GM19035 (cell line): Measurements from ENCODE around the gene NMNAT2.
"Not testable (repeated sequence)": the region's sequence is repeated elsewhere in the genome, so short reads cannot be mapped to it uniquely, and the experiment has no call there.

ENCODE experiments used
- ATAC-seq: cut with Tn5 transposase; IDR thresholded peaks from one replicate; pipeline ENCODE4 v1.9.1; 2021; ENCODE audit not compliant: unreplicated experiment

Gene NMNAT2

GRCh38 chr1:183291216-183291762, 126.9 kb downstream of the NMNAT2 start:
- no peak for ATAC-seq

GRCh38 chr1:183290628-183291027, 127.6 kb downstream of the NMNAT2 start:
- no peak for ATAC-seq

- no peak for ATAC-seq
Measured at GRCh38 chr1:183289051-183289496, 129.1 kb downstream of the NMNAT2 start.

GRCh38 chr1:183288583-183288982, 129.6 kb downstream of the NMNAT2 start:
- ATAC-seq: no peak

- no peak for ATAC-seq
Measured at GRCh38 chr1:183287191-183287675, 130.9 kb downstream of the NMNAT2 start.

GRCh38 chr1:183285746-183286145, 132.4 kb downstream of the NMNAT2 start:
- ATAC-seq: no peak

DNA sequence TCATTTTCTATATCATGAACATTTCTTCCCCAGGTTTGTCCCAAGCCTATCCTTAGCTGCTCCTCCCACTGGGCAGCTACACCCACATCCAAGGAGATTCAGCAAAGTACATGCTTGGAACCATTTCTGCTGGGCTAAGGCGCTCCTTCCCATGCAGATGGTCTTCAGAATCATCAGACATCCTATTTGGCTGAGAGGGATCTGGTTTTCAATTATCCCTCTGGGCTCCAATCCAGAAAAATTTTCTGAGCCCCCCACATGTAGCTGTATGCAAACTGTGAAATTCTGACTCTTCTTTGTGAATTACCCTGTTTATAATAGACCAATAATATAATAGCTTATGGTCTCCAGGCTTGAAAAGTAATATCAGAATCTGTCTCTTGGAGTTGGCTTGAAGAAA, 132.9 kb downstream of the NMNAT2 start:
- ATAC-seq: no peak

- no peak for ATAC-seq
Measured at GRCh38 chr1:183284086-183284485, 134.1 kb downstream of the NMNAT2 start.

DNA sequence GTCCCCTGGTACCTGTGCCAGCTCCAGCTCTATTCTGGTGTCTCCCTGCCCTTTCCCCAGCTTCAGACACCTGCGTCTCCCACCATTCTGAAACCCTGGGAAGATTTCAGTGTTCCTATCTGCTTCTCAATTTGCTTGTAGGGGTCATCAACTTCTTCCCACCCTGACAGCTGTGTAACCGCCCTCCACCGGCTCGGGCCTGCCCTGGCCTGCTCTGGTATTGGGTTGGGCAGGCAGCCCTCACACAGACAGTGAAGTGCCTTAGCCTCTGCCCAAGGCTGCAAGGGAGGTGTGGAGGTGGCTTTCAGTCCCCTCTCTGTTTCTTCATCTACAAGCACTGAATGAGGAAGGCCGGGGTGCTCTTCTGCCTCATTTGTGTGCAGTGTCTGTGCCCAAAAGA, 134.9 kb downstream of the NMNAT2 start:
- no peak for ATAC-seq

DNA sequence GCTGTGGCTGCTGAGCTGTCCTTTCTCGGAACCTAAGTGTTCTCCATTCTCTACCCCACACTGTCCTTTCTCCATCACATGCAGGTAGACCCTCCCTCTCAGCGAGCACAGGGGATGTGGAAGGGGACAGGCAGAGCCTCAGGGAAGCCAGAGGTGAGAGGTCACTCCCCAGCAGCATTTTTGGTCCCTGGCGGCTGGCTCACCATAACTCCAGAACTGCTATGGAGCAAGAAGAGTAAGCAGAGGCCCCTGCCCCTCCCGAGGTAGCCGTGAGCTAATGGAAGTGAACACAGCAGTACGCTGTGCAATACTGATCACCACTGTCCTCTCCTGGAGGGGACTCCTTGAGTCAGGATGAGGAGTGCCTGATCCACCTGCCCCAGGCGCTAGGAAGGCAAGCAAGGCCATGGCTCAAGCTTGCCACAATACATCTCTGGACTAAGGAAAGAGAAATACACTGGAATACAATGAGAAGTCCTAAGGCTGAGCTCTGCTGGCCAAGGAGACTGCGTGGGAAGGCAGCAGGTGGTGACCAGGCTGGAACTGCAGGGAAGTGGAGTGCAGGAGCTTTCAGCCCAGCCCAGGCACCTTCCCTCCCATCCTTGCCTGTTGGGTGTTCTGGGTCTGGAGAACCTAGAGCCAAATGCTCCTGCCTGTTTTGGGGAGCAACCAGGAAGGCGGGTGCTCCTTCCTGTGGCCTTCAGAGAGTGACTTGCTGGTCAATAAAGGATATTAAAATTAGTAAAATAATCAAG, 135.9 kb downstream of the NMNAT2 start:
- ATAC-seq: no peak

DNA sequence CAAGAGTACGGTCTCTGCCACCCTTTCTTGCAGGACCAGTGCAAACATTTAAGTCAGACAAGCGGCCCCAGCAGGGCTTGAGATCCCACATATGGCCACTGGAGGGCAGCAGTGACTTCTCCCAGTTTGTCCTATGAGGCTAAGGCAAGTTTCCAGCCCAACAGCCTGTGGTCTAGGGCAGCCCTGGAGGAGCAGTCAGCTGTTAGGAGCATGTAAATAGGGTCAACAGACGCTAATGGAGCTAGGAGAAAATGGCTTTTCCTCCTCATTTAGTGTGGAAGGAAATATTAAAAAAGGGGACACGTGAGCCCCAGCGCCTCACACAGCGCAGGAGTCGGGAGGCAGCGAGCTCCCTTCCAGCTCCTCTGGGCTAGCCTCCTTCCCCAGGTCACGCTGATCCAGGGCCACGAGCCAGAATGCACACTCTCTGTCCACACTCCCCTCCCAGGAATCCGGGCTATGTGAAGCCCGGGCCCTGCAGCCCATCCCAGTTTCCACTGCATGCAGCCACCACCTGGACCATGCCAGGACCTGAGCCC, 136.6 kb downstream of the NMNAT2 start:
- ATAC-seq: no peak

- no peak for ATAC-seq
Measured at GRCh38 chr1:183281039-183281438, 137.1 kb downstream of the NMNAT2 start.

DNA sequence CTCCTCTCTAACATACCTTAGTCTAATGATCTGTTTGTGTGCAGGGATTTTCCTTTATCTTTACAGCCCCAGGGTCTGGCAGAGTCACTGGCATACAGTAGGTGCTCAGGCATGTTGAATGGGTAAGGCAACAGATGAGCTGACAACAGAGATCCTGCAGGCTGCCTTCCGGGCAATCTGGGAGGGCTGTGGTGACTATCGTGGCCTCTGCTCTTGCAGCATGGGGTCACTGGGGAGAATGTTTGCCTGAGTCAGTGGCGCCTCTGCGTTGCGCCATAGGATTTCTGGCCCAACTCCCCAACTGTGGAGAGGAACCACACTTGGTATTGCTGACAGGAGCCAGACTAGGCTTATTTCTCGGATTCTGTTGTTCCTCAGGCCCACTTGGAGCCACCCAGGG, 138.3 kb downstream of the NMNAT2 start:
- no peak for ATAC-seq

DNA sequence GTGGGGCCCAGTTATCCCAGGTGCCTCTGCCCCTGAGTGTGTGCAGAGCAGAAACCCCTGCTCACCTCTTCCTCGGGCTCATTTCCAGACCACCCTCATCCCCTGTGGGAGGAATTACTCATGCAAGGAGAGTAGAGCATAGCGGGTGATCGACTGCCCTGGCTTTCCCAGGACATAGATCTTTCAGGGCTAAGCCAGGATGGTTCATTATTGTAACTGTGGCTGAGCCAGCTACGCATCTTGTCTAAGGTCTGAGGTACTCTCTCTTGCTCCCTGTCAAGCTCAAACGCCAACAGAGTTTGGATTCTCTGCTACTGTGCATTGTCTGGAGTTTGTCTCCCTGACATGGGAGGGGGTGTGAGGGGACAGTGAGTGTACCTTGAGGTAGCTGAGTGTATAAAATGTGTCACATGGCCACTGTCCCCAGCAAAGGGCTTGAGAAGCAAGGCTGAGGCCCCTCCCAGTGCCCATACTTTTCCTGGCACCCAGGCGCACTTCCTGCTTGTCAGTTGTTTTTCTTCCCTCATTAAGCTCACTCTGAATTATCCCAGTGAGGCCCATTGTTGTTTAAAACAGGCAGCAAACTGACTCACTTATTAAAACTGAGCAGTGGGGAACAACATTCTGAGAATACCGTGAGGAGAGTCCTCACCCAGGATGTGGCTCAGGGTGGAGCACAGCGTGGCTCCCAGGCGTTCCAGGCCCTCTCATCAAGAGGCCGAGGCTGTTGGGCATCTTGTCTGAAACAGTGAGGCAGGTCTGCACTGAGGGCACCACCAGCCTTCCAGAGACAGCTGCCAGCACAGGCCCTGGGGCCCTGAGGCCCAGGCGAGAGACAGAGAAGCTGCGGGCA, 139.2 kb downstream of the NMNAT2 start:
- no peak for ATAC-seq

DNA sequence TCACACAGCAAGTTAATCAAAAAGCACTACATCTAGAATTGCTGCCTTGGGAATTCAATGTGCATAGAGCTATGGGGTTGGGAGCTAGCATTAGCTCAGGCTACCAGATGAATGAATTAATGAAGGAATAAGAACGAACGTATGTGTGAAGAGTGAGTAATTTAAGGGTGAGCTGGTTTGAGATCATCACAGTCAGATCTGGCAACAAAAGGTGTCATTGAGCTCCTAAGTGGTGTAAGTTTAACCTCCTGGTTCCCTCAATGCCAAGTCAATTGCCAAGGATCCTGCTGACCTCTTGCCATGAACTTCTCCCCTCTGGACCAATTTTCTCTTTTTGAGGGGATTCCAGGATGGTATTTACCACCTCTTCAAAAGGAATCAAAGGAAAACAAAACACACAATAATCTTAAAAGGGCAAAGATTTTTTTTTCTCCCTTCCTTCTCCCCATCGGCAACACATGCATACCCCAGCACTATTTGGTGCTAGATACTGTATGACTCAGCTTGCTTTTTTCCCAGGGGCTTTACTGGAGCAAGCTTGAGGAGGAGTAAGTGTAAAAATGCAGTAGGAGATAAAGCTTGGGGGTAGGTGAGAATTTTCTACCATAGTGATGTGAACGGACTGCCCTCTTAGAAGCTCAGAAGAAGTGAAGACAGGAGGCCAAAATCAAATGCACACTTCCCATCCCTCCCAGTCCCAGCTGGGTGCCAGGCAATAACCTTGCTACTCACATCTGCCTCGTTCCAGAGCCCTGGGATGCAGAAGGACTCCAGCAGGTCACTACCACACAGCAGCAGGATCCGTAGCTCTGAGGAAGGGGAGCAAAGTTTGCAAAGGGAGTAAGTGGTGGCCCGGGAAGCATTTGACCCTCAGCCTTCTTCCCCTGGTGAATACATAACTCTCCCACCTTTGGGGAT, 140.1 kb downstream of the NMNAT2 start:
- ATAC-seq: no peak

DNA sequence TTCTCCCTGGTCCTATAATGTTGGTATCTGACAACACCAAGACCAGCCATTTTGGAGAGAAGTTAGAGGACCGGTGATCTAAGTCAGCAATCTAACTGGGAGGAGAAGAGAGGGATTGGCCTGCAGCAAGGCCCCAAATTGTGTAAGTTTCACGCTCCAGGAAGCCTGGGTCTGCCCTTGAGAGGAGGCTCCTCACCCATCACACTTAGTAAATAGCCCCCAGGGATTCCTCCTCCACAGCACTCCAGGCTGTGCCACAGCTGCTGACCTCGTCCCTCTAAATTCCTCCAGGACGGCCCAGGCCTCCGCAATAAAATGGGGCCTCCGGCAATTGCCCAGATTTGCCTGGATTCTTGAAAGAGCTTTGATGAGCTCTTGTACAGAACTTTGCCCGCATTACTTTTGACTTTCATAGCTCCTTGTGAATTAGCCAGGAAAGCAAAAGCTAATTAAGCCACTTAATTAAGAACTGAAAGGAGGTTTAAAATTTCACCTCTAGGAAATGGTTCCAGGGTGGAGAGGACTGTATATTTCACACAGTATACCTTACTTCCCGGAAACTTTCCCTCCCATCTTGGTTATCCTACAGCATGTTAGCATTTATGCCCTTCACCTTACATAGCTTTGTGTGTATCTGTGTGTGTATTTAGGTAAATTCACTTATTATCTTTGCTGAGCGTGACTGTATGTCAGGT, 141.6 kb downstream of the NMNAT2 start:
- ATAC-seq: no peak

DNA sequence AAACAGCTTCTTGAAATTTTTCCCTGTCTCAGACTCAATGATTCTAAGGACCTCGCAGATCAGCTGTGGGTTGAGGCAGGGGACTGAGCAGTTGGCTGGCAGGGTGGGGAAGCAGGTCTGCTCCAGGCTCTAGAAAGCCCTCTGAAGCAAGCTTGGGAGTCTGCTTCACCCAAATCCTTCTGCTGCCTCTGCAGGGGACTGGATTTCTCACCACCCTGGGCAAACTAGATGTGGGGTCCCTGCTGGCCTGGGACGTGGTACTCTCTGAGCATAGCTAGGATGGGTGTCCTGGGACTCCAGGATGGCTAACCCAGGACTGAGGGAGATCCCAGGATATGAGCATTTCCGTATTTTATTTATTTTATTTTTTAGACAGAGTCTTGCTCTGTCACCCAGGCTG, 142.9 kb downstream of the NMNAT2 start:
- ATAC-seq: no peak

DNA sequence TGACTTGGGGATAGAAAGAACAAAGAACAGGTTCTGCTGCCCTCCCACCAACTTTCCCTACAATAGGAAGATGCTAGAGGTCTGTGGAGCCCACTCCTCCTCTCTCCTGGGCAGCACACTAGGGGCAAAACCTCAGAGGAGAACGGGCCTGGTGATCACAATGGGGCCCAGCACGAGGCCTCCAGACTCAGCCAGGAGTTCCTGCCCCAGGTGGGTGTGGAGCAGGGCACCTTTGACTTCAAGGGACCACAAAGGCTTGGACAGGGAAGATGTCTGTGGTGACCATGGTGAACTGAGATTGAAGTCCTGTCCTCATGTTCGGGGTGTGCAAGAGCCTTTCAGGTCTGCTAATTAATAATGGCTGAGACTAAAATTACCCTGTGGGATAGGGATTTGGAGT, 143.3 kb downstream of the NMNAT2 start:
- ATAC-seq: no peak

DNA sequence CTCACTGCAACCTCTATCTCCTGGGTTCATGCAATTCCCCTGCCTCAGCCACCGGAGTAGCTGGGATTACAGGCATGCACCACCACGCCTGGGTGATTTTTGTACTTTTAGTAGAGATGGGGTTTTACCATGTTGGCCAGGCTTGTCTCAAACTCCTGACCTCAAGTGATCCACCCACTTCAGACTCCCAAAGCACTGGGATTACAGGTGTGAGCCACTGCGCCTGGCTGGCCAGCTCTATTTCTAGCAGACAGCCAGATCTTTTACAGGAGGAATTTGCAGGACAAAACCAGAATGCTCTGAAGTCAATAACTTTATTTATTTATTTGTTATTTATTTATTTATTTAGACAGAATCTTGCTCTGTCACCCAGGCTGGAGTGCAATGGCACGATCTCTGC, 144.2 kb downstream of the NMNAT2 start:
- ATAC-seq: not testable (repeated sequence)

DNA sequence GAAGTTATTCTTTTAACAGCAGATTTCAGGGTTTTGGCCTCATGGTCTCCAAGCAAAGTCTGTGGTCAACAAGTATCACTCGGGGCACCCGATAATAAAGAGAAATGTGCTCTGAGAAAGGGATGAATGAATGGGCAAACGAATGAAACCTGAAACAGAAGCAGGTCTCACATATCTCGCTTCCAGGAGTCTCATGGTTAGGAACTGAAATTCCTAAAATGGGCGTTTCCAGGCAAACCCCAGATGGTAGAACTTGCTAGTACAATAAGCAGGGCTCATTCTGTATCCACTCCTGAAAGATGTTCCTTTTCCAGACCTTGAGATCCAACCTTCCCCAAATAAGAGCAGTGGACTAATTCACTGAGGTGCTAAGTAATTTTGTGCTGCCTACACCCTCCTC, 144.9 kb downstream of the NMNAT2 start:
- ATAC-seq: no peak
